HFF-Myc (cell line): ENCODE results near the gene RPH3AL.
"Not testable (repeated sequence)": the region's sequence is repeated elsewhere in the genome, so short reads cannot be mapped to it uniquely, and the experiment has no call there.

Experiments used
- DNase-seq: peaks from one replicate; pipeline ENCODE4 v3.0.0-alpha.2; 2011; ENCODE audit warnings: low read depth; ENCODE audit errors: extremely low read depth
- H3K4me3 ChIP-seq: replicated peaks from 2 replicates; pipeline ENCODE4 v1.5.1; 2011; ENCODE audit warnings: low read depth, mild to moderate bottlenecking, control low read depth, low read length
- TF ChIP-seq, protein P1 (sequence below): IDR thresholded peaks from 2 replicates; pipeline ENCODE4 v1.5.1; 2012; ENCODE audit warnings: mild to moderate bottlenecking, low read depth, low read length, control low read depth; ENCODE audit errors: missing control alignments

The RPH3AL gene

GRCh38 chr17:279776-280175 lies 72.8 kb downstream of the RPH3AL start:
- no peak overlapping the region for H3K4me3 ChIP-seq
- no peak for DNase-seq
- TF ChIP-seq, protein P1, sequence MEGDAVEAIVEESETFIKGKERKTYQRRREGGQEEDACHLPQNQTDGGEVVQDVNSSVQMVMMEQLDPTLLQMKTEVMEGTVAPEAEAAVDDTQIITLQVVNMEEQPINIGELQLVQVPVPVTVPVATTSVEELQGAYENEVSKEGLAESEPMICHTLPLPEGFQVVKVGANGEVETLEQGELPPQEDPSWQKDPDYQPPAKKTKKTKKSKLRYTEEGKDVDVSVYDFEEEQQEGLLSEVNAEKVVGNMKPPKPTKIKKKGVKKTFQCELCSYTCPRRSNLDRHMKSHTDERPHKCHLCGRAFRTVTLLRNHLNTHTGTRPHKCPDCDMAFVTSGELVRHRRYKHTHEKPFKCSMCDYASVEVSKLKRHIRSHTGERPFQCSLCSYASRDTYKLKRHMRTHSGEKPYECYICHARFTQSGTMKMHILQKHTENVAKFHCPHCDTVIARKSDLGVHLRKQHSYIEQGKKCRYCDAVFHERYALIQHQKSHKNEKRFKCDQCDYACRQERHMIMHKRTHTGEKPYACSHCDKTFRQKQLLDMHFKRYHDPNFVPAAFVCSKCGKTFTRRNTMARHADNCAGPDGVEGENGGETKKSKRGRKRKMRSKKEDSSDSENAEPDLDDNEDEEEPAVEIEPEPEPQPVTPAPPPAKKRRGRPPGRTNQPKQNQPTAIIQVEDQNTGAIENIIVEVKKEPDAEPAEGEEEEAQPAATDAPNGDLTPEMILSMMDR: no peak

GRCh38 chr17:279331-279730 lies 73.3 kb downstream of the RPH3AL start:
- TF ChIP-seq, protein P1: no peak
- H3K4me3 ChIP-seq: no peak overlapping the region
- DNase-seq: no peak

DNA sequence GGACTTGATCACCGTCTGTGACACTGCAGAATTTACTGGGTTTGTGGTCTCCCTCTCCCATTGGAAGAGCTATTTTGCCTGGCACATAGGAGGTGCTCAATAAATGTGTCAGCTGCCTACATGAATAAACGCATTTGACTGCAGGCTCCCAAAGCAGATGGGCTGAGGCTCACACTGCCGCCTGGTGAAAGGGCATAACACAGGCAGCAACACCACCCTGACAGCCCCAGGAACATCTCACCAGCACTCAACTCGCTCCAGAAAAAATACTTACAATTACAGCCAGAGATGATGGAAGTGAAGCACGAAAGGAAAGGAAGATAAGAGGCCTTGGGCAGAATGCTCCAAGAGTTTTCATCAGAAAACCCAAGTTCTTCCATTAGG lies 73.9 kb downstream of the RPH3AL start:
- DNase-seq: no peak
- TF ChIP-seq, protein P1: no peak
- no peak overlapping the region for H3K4me3 ChIP-seq

DNA sequence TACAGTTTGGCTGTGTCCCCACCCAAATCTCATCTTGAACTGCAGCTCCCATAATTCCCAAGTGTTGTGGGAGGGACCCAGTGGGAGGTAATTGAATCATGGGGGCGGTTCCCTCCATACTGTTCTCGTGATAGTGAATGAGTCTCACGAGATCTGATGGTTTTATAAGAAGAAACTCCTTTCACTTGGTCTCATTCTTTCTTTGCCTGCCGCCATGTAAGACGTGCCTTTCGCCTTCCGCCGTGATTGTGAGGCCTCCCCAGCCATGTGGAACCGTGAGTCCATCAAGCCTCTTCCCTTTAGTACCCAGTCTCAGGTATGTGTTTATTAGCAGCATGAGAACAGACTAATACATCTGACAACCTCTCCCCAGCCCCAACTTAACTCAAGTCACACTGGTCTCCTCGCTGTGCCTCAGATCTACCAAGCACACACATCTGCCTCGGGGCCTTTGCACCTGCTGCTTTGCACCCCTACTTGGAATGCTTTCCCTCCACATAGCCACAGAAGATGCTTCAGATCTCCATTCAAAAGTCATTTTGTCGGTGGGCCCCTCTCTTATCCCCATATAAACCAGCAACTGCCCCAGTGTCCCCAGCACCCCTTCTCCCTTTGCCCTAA lies 74.4 kb downstream of the RPH3AL start:
- H3K4me3 ChIP-seq: no peak overlapping the region
- TF ChIP-seq, protein P1: no peak
- no peak for DNase-seq

DNA sequence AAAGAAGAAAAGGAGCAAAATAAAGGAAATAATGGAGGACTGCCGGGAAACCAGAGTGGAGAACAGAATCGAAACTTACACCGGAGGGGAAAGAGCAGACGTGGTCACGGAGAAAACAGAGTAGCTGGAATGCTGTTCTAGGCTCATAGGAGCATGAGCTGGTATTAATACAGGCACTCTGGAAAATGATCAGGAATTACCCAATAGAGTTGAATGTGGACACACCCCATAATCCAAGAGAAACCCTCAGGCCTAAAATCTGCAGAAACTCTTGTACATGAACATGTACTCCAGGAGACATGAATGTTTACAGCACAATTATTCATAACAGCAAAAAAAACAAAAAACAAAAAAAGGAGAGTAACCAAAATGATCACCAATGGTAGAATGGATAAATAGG lies 77.7 kb downstream of the RPH3AL start:
- no peak for DNase-seq
- H3K4me3 ChIP-seq: no peak overlapping the region
- TF ChIP-seq, protein P1: no peak

GRCh38 chr17:273981-274832 lies 78.4 kb downstream of the RPH3AL start:
- no peak for DNase-seq
- TF ChIP-seq, protein P1: no peak
- no peak overlapping the region for H3K4me3 ChIP-seq

GRCh38 chr17:272856-273255 lies 79.8 kb downstream of the RPH3AL start:
- not testable (repeated sequence) for DNase-seq, H3K4me3 ChIP-seq

GRCh38 chr17:271928-272623 lies 80.5 kb downstream of the RPH3AL start:
- H3K4me3 ChIP-seq, DNase-seq: not testable (repeated sequence)
